ENCODE measurements around the gene SRRD.
"Not testable (repeated sequence)": the region's sequence is repeated elsewhere in the genome, so short reads cannot be mapped to it uniquely, and the experiment has no call there.

SRRD gene

GRCh38 chr22:26483439-26484359, at the start of gene SRRD, which contains the start of gene HPS4:
SRRD (plus strand) TSS chr22:26483877; CDS start chr22:26483891, 14 bp downstream.
HPS4 (minus strand) TSS chr22:26483783; CDS start chr22:26481762, 2,021 bp downstream.
- DNase-seq: peak; percentile 18

- no peak for DNase-seq
Measured at GRCh38 chr22:26435327-26436093, 48.2 kb upstream of the SRRD start.

DNA sequence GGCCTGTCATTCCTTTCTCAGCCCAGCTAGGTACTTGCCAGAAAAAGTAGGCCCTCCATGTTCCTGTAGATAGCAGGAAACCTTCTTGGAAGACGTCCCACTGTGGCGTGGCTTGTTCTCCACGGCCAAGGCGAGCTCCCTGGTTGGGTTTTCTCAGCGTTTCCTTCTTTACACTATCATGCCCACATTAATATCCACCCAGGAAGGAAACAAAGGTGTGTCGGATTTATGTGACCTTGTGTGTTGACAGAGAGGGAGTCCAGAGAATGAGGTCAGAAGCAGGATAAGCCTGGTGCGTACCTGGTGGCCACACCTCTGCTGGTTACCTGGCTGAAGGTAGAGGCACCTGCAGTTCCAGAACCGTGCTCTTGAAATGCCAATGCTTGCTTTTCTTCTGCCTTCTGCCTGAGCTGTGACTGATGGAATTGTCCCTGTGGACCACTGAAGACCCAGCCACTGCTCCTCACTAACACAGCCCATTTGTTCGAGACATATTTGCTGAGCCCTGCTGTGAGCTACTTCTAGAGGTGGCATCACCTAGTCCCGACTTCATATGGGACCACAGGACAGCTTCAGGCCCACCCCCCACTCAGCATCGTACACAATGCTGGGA, 46.7 kb upstream of the SRRD start:
- DNase-seq: no peak

DNA sequence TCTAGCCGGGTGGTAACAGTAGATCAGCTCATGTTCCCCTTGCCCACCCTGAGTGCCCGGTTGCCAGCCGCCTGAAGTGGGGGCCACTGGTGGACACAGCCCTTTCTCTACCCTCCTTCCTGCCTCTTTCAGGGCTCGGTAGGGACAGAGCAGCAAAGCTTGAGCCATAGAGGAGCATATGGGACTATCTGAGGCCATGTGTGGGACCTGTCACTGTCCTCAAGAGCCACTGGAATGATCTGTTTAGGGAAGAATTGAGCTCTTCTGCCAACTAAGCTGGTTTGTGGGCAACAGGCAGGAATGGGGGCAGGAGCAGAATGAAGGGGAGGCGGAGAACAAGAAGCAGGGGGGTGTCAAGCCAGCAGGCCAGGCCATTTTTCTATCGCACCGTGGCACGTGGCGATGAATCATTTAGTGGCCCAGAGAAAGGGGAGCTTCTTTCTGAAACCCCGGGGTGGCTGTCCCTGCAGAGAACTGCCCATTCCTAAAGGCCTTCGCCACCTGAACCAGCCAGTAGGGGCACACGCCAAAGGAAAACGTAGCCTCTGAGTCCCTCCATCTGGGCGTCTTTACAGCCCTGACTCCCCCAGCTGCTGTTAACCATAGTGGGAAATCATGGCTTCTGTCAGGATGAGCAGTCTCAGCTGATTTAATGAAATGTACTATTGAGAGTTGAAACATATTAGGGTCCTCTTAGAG, 45.8 kb upstream of the SRRD start:
- DNase-seq: no peak

GRCh38 chr22:26438776-26439175, 44.9 kb upstream of the SRRD start:
- DNase-seq: not testable (repeated sequence)

GRCh38 chr22:26439559-26439958, 44.1 kb upstream of the SRRD start:
- DNase-seq: no peak

DNA sequence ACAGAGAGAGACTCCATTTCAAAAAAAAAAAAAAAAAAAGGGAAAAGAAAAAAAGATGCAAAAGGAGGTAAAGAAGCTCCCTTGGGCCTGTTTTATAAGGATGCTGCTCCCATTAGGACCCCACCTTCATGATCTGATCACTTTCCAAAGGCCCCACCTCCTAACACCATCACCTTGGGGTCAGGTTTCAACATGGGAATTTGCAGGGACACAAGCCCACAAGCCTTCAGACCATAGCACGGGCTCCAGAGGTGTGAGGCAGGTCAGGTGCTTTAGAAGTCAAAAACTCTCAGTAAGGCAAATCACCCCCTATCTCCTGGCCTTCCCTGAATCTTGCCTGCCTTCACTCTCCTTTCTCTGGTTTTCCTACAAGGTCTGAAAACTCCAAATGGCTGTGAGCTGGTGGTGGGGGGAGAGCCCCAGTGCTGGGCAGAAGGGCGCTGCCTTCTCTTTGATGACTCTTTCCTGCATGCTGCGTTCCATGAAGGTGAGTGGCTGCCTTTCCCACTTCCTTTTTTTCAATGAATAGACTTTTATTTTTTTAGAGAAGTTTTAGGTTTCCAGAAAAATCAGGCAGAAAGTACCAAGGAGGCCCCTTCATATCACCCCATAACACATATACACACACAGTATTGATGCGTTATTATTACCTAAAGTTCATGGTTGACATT, 41.5 kb upstream of the SRRD start:
- DNase-seq: no peak

DNA sequence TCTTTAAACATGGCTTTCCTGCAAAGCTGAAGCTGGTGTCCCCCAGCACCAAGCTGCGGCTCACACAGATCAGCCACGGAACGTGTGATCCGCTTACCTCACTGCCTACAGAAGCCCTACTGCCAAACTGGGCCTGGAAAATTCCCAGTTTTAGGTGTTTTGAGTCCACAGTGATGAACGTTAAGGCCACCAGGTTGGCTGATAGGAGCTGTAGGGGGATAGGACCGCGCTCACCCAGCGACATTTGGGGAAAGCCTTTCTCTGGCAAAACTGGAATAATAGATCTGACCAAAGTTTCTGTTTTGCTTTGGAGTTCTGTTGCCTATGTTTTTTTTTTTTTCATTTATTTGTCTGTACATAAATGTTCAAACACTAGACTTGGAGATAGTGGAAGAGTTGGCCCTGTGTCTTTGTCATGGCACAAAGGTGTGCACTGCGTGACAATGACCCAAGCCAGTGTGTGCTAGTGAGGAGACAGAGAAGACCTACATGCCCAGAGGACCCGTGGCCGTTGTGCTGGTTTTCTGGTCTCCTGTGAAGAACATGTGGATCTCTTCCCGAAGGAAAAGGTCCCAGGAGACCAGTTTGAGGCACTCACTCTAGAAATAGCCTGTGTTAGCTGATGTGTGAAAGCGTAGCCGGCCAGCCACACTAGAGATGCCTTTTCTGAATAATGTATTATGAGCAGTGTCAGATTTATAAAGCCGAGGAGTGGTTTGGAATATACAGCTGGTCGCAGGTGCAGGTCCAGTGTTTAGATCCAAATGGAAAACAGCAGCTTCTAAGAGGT, 39.6 kb upstream of the SRRD start:
- no peak for DNase-seq

- no peak for DNase-seq
Measured at GRCh38 chr22:26444777-26445176, 38.9 kb upstream of the SRRD start.

- DNase-seq: no peak
Measured at GRCh38 chr22:26445577-26446275, 38.0 kb upstream of the SRRD start.

GRCh38 chr22:26446808-26447515, 36.7 kb upstream of the SRRD start:
- DNase-seq: no peak

GRCh38 chr22:26447584-26448329, 35.9 kb upstream of the SRRD start:
- DNase-seq: no peak

GRCh38 chr22:26448334-26448733, 35.3 kb upstream of the SRRD start:
- no peak for DNase-seq

DNA sequence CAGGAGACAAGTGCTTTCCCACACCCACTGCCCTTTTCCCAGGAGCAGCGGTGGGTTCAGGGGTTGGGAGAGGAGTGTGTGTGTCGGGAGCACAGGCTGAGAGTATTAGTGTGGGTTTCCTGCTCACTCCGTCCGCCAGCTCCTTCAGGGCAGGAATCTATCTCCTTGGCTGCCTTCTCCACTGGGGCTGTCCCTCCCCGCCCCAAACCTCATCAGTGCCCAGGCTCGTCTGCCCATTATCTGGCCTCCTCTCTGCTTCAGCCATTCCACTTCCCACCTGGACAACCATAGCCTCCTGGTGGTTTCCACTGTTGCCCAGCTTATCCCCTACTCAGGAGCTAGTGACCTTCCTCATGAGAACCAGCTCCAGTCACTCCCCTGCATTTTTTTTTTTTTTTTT, 34.7 kb upstream of the SRRD start:
- DNase-seq: no peak

DNA sequence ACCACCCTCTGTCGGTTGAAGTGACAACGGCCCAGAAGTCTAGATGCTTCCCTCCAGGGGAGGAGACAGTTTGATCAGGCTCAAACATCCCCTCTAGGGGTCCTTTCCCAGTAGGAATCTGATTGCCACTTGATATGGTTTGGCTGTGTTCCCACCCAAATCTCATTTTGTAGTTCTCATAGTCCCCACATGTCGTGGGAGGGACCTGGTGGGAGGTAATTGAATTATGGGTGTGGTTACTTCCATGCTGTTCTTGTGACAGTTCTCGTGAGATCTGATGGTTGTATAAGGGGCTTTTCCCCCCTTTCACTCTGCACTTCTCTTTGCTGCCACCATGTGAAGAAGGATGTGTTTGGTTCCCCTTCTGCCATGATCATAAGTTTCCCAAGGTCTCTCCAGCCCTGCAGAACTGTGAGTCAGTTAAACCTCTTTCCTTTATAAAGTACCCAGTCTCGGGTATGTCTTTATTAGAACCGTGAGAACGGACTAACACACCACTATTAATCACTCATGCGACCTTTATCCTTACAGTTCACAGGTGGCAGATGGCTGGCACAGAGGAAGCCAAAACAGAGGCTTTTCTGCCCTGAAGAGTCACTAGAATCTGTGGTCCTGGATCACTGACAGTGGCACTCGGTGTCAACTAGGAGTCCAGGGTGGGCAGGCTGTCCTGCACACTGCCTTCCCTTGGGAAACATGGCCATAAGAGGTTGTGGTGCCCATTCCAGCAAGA, 33.1 kb upstream of the SRRD start:
- DNase-seq: no peak

- DNase-seq: no peak
Measured at GRCh38 chr22:26452236-26453016, 31.3 kb upstream of the SRRD start.

DNA sequence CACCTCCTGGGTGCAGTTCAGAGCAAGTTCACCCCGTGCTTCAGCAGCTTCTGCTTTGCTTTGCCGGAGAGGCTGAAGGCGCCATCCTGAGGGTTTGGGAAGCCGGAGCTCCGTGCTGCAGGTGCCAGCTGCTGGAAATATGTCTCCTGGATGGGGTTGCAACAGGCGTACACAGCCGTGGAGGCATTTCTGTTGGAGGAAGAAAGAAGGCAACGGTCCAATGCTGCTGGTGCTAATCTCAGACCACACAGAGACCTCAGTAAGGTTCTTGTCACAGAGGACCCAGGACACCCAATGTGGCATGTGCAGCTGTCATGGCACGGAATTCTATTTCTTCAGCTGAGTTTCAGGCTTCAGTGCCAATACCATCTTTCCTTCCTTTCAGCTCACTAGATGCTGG, 30.5 kb upstream of the SRRD start:
- DNase-seq: no peak

Measured in NCI-H1436 treated with DMSO at 0.1 percent for 48 hours (cell line).